Mesenchymal stem cell (in vitro differentiated cells and primary cell): Measurements from ENCODE around the gene CDC23.

Source experiments
- DNase-seq: peaks from one replicate; pipeline ENCODE4 v3.0.0-alpha.2; 2013
- H2AFZ ChIP-seq: one replicate; pipeline ENCODE4 v1.6.1; 2013; ENCODE audit warnings: low read depth, mild to moderate bottlenecking, control low read depth, inconsistent platforms, low read length, moderate library complexity
- H2AK5ac ChIP-seq: 2 replicates; pipeline ENCODE4 v1.6.1; 2013; ENCODE audit warnings: low read length, moderate library complexity, mild to moderate bottlenecking, inconsistent platforms; ENCODE audit not compliant: severe bottlenecking
- H2BK120ac ChIP-seq: one replicate; pipeline ENCODE4 v1.6.1; 2013; ENCODE audit warnings: low read depth, mild to moderate bottlenecking, inconsistent platforms, low read length, moderate library complexity
- H2BK12ac ChIP-seq, 2 experiments: one replicate each; pipeline ENCODE4 v1.6.1; 2013; ENCODE audit warnings: inconsistent platforms in 2 of 2, low read length in 2 of 2, mild to moderate bottlenecking in 2 of 2, moderate library complexity in 2 of 2, control low read depth in 1 of 2
- H2BK15ac ChIP-seq: one replicate; pipeline ENCODE4 v1.6.1; 2013; ENCODE audit warnings: mild to moderate bottlenecking, low read depth, inconsistent platforms; ENCODE audit not compliant: poor library complexity, severe bottlenecking
- H2BK5ac ChIP-seq: 2 replicates; pipeline ENCODE4 v1.6.1; 2013; ENCODE audit warnings: low read depth, mild to moderate bottlenecking, low read length, control low read depth, inconsistent platforms; ENCODE audit not compliant: poor library complexity, severe bottlenecking
- H3K14ac ChIP-seq, 2 experiments: one replicate each; pipeline ENCODE4 v1.6.1; 2013; ENCODE audit warnings: inconsistent platforms in 2 of 2, low read length in 2 of 2, control low read depth in 1 of 2, mild to moderate bottlenecking in 1 of 2, moderate library complexity in 1 of 2
- H3K18ac ChIP-seq, 2 experiments: one replicate each; pipeline ENCODE4 v1.6.1; 2013; ENCODE audit warnings: inconsistent platforms in 2 of 2, low read length in 2 of 2, control low read depth in 1 of 2, low read depth in 1 of 2, mild to moderate bottlenecking in 1 of 2
- H3K23ac ChIP-seq, 2 experiments: one replicate each; pipeline ENCODE4 v1.6.1; 2013; ENCODE audit warnings: inconsistent platforms in 2 of 2, low read length in 2 of 2, mild to moderate bottlenecking in 2 of 2, moderate library complexity in 2 of 2, control low read depth in 1 of 2
- H3K27ac ChIP-seq: 2 replicates; pipeline ENCODE4 v1.5.1; 2013; ENCODE audit warnings: mild to moderate bottlenecking, moderate library complexity, low read length, control low read depth, inconsistent platforms; ENCODE audit not compliant: poor library complexity, severe bottlenecking
- H3K27me3 ChIP-seq, 2 experiments: 2 replicates each; pipeline versions ENCODE4 v1.6.1 to v1.7.0; 2013; ENCODE audit warnings: low read length in 2 of 2, mild to moderate bottlenecking in 2 of 2, moderate library complexity in 2 of 2, control low read depth in 1 of 2, inconsistent platforms in 1 of 2; ENCODE audit not compliant: control insufficient read depth in 1 of 2, insufficient read depth in 1 of 2
- H3K36me3 ChIP-seq, 2 experiments: 2 replicates each; pipeline versions ENCODE4 v1.6.1 to v1.7.0; 2013; ENCODE audit warnings: low read length in 2 of 2, control low read depth in 1 of 2, inconsistent platforms in 1 of 2, low read depth in 1 of 2, mild to moderate bottlenecking in 1 of 2; ENCODE audit not compliant: insufficient read depth in 2 of 2, control insufficient read depth in 1 of 2
- H3K4ac ChIP-seq, 2 experiments: one replicate each; pipeline ENCODE4 v1.6.1; 2013; ENCODE audit warnings: inconsistent platforms in 2 of 2, low read length in 2 of 2, mild to moderate bottlenecking in 2 of 2, moderate library complexity in 2 of 2, control low read depth in 1 of 2, low read depth in 1 of 2
- H3K4me1 ChIP-seq: 2 replicates; pipeline ENCODE4 v1.6.1; 2013; ENCODE audit warnings: low read depth, low read length, control low read depth; ENCODE audit not compliant: control insufficient read depth, insufficient read depth
- H3K4me2 ChIP-seq: 2 replicates; pipeline ENCODE4 v1.6.1; 2013; ENCODE audit warnings: low read length, mild to moderate bottlenecking, inconsistent platforms; ENCODE audit not compliant: poor library complexity, severe bottlenecking
- H3K4me3 ChIP-seq, 2 experiments: 2 replicates each; pipeline versions ENCODE4 v1.5.1 to v1.7.0; 2013; ENCODE audit warnings: low read length in 2 of 2, mild to moderate bottlenecking in 2 of 2, control low read depth in 1 of 2, low read depth in 1 of 2; ENCODE audit not compliant: insufficient read depth in 1 of 2
- H3K79me1 ChIP-seq: replicated peaks from 2 replicates; pipeline ENCODE4 v1.6.1; 2013; ENCODE audit warnings: mild to moderate bottlenecking, control low read depth, low read length, inconsistent platforms; ENCODE audit not compliant: poor library complexity, severe bottlenecking
- H3K9ac ChIP-seq: 2 replicates; pipeline ENCODE4 v1.7.0; 2013; ENCODE audit warnings: mild to moderate bottlenecking, low read length, moderate library complexity
- H3K9me3 ChIP-seq: 2 replicates; pipeline ENCODE4 v1.7.0; 2013; ENCODE audit warnings: mild to moderate bottlenecking, low read length; ENCODE audit not compliant: control insufficient read depth
- H4K8ac ChIP-seq: one replicate; pipeline ENCODE4 v1.6.1; 2013; ENCODE audit warnings: inconsistent platforms, mild to moderate bottlenecking, low read length, moderate library complexity
- H4K91ac ChIP-seq: one replicate; pipeline ENCODE4 v1.6.1; 2013; ENCODE audit warnings: mild to moderate bottlenecking, low read length, inconsistent platforms
- WGBS: methylation state at CpG from one replicate; pipeline ENCODE4 v1.1.7; 2013; ENCODE audit warnings: mixed read lengths; 5-methylcytosine and 5-hydroxymethylcytosine counted together

Gene CDC23

GRCh38 chr5:138245717-138246116, 32.6 kb upstream of the CDC23 start:
- no peak overlapping the region for H3K9ac ChIP-seq
- H3K18ac ChIP-seq, result no peak overlapping the region
- no peak overlapping the region for H3K4me3 ChIP-seq
- no peak overlapping the region for H3K27ac ChIP-seq
- peaks cover 9% of the 10 kb centered on the region for H3K4me1 ChIP-seq
- no peak overlapping the region for H3K23ac ChIP-seq
- WGBS, result 6% methylated on average over 1 of the region's 1 CpG
- no peak for DNase-seq
- H3K14ac ChIP-seq, result peak overlapping the region in 1 of 2 experiments; percentile 79
- H3K4ac ChIP-seq, result no peak overlapping the region
- H2BK120ac ChIP-seq, result no peak overlapping the region
- no peak overlapping the region for H2AK5ac ChIP-seq
- peaks cover 36 to 59% of the 10 kb centered on the region in 2 experiments for H3K27me3 ChIP-seq
- no peaks in the 10 kb centered on the region for H3K79me1 ChIP-seq
- no peak overlapping the region for H2AFZ ChIP-seq
- no peaks in the 10 kb centered on the region for H3K36me3 ChIP-seq
- H3K9me3 ChIP-seq, result no peaks in the 10 kb centered on the region
- no peak overlapping the region for H2BK15ac ChIP-seq
- no peak overlapping the region for H3K4me2 ChIP-seq
- no peak overlapping the region for H2BK12ac ChIP-seq
- no peak overlapping the region for H4K91ac ChIP-seq
- no peak overlapping the region for H2BK5ac ChIP-seq
- no peak overlapping the region for H4K8ac ChIP-seq

GRCh38 chr5:138243794-138244193, 30.7 kb upstream of the CDC23 start:
- Histone ChIP-seq H3K27ac (no peak overlapping the region), H3K4me3 (no peak overlapping the region), H3K36me3 (no peaks in the 10 kb centered on the region), H3K4ac (no peak overlapping the region), H3K4me2 (no peak overlapping the region), H2BK120ac (no peak overlapping the region), H4K8ac (no peak overlapping the region), H2BK15ac (no peak overlapping the region), H2AK5ac (no peak overlapping the region), H2BK12ac (no peak overlapping the region), H2AFZ (no peak overlapping the region), H3K9me3 (no peaks in the 10 kb centered on the region), H3K4me1 (peaks cover 9% of the 10 kb centered on the region), H3K18ac (no peak overlapping the region), H3K9ac (no peak overlapping the region), H3K27me3 (peaks cover 52 to 71% of the 10 kb centered on the region in 2 experiments), H3K79me1 (no peaks in the 10 kb centered on the region), H4K91ac (no peak overlapping the region), H3K23ac (no peak overlapping the region), H3K14ac (no peak overlapping the region), H2BK5ac (no peak overlapping the region)
- WGBS, result 74% methylated on average over 2 of the region's 2 CpGs
- DNase-seq, result no peak

GRCh38 chr5:138241688-138242571, 28.8 kb upstream of the CDC23 start:
- WGBS, result 6% methylated on average over 60 of the region's 67 CpGs
- Histone ChIP-seq H3K14ac (peak overlapping the region in 1 of 2 experiments; percentile 39), H3K4me1 (peaks cover 9% of the 10 kb centered on the region)

GRCh38 chr5:138240650-138241385, 27.7 kb upstream of the CDC23 start:
- Histone ChIP-seq H2AFZ (no peak overlapping the region), H3K18ac (no peak overlapping the region), H2BK120ac (no peak overlapping the region), H3K4me3 (no peak overlapping the region), H2AK5ac (no peak overlapping the region), H3K27ac (no peak overlapping the region), H2BK12ac (no peak overlapping the region), H3K4me2 (no peak overlapping the region), H4K91ac (no peak overlapping the region), H3K9me3 (no peaks in the 10 kb centered on the region), H4K8ac (no peak overlapping the region), H3K4ac (no peak overlapping the region), H3K9ac (no peak overlapping the region), H3K14ac (no peak overlapping the region), H3K4me1 (peaks cover 9% of the 10 kb centered on the region), H2BK15ac (no peak overlapping the region), H3K23ac (no peak overlapping the region), H3K36me3 (no peaks in the 10 kb centered on the region), H3K79me1 (no peaks in the 10 kb centered on the region), H2BK5ac (no peak overlapping the region), H3K27me3 (peaks cover 52 to 86% of the 10 kb centered on the region in 2 experiments)
- DNase-seq, result no peak
- WGBS, result 38% methylated on average over 2 of the region's 3 CpGs

More at GRCh38 chr5:138241688-138242571, 28.8 kb upstream of the CDC23 start:
- peak overlapping the region in 1 of 2 experiments; percentile 68 for H3K18ac ChIP-seq
- H3K79me1 ChIP-seq, result no peaks in the 10 kb centered on the region
- no peak overlapping the region for H2BK5ac ChIP-seq
- peak; percentile 12 for DNase-seq
- no peak overlapping the region for H3K27ac ChIP-seq
- H3K9ac ChIP-seq, result peak overlapping the region; percentile 58
- H2BK120ac ChIP-seq, result no peak overlapping the region
- peak overlapping the region; percentile 41 for H4K91ac ChIP-seq
- H2AFZ ChIP-seq, result peak overlapping the region; percentile 65
- H3K23ac ChIP-seq, result peak overlapping the region in 1 of 2 experiments; percentile 91
- H3K9me3 ChIP-seq, result no peaks in the 10 kb centered on the region
- no peak overlapping the region for H2BK12ac ChIP-seq
- no peak overlapping the region for H2AK5ac ChIP-seq
- H3K27me3 ChIP-seq, result peaks cover 52 to 80% of the 10 kb centered on the region in 2 experiments
- no peaks in the 10 kb centered on the region for H3K36me3 ChIP-seq
- no peak overlapping the region for H4K8ac ChIP-seq
- peak overlapping the region in 1 of 2 experiments; percentile 13 for H3K4ac ChIP-seq
- H3K4me2 ChIP-seq, result peak overlapping the region; percentile 99
- H2BK15ac ChIP-seq, result no peak overlapping the region
- H3K4me3 ChIP-seq, result peak overlapping the region; percentile 49 to 70
